Glutamatergic neuron (in vitro differentiated cells): ENCODE data around the gene PLA2G6. TPM values are rescaled to one million over a fixed set of nuclear protein-coding genes. Genes with fewer than 3 reads are reported as not detected.

Experiments
- DNase-seq: peaks from one replicate; pipeline ENCODE4 v3.0.0; 2022
- H3K27ac Mint-ChIP-seq: one replicate; pipeline ENCODE4 v1.8.0; 2020; ENCODE audit warnings: mild to moderate bottlenecking, mixed read lengths, inconsistent platforms; ENCODE audit not compliant: unreplicated experiment
- H3K27me3 Mint-ChIP-seq: one replicate; pipeline ENCODE4 v1.8.0; 2020; ENCODE audit warnings: mild to moderate bottlenecking, moderate library complexity, mixed read lengths, inconsistent platforms; ENCODE audit not compliant: unreplicated experiment
- H3K36me3 Mint-ChIP-seq: one replicate; pipeline ENCODE4 v1.8.0; 2020; ENCODE audit warnings: mild to moderate bottlenecking, mixed read lengths, inconsistent platforms; ENCODE audit not compliant: unreplicated experiment
- H3K4me1 Mint-ChIP-seq: one replicate; pipeline ENCODE4 v1.8.0; 2020; ENCODE audit warnings: mild to moderate bottlenecking, low read depth, mixed read lengths, inconsistent platforms; ENCODE audit not compliant: unreplicated experiment
- H3K4me3 Mint-ChIP-seq: one replicate; pipeline ENCODE4 v1.8.0; 2020; ENCODE audit warnings: mild to moderate bottlenecking, mixed read lengths, inconsistent platforms; ENCODE audit not compliant: unreplicated experiment
- H3K9me3 Mint-ChIP-seq: one replicate; pipeline ENCODE4 v1.8.0; 2020; ENCODE audit warnings: mild to moderate bottlenecking, moderate library complexity, mixed read lengths, inconsistent platforms; ENCODE audit not compliant: unreplicated experiment
- total RNA-seq: library from RNA; stranded (reverse); fragmentation: NEBNext Ultra II Directional; extraction: Animal tissue kit (Norgen Biotek cat#: 25700); gene quantifications from one replicate; pipeline ENCODE4 v1.2.1, GENCODE V29; 2021; ENCODE audit not compliant: unreplicated experiment
- TF ChIP-seq, protein P1 (sequence below): fragments of 200-600 bp; sonication (generic); IDR thresholded peaks from one replicate; pipeline ENCODE4 v1.5.0; 2021; ENCODE audit not compliant: partially characterized antibody, unreplicated experiment

Gene PLA2G6
- total RNA-seq, 1 donor from 2014 or later: 42.2 TPM

DNA sequence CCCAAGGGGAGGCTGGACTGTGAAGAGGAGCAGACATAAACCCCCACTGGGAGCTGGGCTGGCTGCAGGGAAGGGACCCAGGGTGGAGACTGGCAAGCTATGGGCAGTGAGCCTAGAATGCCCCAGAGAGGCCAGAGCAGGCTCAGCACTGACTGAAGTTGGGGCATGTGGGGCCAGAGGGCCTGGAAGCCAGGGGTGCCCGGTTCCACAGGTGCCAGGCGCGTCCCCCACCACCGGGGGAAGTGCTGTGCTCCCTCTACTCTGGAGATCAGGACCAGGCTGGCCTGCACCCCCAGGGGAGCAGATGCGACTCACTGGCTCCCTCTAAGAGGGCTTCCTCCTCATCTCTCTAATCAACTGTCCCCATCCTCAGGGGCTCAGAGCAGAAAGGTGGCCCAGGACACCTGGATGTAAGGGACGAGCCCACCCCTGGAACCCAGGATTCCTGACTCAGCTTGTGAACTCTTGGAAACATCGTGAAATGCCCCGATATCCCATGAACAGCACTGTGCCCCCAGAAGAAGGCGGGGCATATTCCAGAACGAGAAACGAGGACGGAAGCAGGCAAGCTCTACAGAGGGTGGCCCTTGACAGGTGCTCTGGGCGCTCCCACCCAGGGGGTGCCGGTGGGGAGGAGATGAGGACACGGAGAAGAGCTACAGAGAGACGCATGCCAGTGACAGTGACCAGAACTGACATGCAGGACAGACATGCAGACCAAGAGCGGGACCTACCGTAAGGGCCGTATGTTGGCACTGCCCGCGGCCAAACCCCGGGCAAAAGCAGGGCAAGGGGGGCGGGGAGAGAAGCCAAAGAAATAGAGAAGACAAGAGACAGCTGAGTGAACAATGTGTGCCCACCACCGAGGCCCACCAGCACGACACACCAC, 40.5 kb upstream of the PLA2G6 start:
- H3K27ac Mint-ChIP-seq: peak overlapping the region; percentile 66
- TF ChIP-seq, protein P1, sequence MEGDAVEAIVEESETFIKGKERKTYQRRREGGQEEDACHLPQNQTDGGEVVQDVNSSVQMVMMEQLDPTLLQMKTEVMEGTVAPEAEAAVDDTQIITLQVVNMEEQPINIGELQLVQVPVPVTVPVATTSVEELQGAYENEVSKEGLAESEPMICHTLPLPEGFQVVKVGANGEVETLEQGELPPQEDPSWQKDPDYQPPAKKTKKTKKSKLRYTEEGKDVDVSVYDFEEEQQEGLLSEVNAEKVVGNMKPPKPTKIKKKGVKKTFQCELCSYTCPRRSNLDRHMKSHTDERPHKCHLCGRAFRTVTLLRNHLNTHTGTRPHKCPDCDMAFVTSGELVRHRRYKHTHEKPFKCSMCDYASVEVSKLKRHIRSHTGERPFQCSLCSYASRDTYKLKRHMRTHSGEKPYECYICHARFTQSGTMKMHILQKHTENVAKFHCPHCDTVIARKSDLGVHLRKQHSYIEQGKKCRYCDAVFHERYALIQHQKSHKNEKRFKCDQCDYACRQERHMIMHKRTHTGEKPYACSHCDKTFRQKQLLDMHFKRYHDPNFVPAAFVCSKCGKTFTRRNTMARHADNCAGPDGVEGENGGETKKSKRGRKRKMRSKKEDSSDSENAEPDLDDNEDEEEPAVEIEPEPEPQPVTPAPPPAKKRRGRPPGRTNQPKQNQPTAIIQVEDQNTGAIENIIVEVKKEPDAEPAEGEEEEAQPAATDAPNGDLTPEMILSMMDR: no peak

DNA sequence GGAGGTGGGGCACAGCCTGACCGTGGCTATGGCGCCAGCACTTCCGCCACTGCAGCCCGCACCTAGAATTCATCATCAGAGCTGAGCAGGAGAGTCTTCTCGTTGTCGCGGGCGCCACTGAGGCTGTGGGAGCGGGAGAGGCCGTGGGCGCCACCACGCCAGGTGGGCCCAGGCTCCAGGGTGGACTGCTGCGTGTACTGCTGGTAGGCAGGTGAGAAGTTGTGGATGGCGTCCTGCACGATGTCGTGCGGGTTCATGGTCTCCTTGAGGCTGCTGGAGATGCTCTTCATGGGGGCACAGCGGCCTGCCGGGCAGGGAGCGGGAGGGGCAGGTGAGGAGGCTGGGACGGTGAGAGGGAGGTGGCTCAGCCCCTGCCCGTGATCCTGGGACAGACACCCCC, 39.8 kb upstream of the PLA2G6 start:
- Mint-ChIP-seq H3K27ac (peak overlapping the region; percentile 70), H3K4me1 (peaks cover 25% of the 10 kb centered on the region), H3K9me3 (peaks cover 6% of the 10 kb centered on the region), H3K36me3 (peaks cover 1% of the 10 kb centered on the region), H3K27me3 (peaks cover 8% of the 10 kb centered on the region), H3K4me3 (no peak overlapping the region)
- no peak for DNase-seq
- TF ChIP-seq, protein P1: no peak

More for the DNA sequence above, 40.5 kb upstream of the PLA2G6 start:
- Mint-ChIP-seq H3K4me1 (peaks cover 25% of the 10 kb centered on the region), H3K9me3 (peaks cover 4% of the 10 kb centered on the region), H3K27me3 (peaks cover 8% of the 10 kb centered on the region), H3K4me3 (no peak overlapping the region), H3K36me3 (no peaks in the 10 kb centered on the region)
- DNase-seq: no peak

DNA sequence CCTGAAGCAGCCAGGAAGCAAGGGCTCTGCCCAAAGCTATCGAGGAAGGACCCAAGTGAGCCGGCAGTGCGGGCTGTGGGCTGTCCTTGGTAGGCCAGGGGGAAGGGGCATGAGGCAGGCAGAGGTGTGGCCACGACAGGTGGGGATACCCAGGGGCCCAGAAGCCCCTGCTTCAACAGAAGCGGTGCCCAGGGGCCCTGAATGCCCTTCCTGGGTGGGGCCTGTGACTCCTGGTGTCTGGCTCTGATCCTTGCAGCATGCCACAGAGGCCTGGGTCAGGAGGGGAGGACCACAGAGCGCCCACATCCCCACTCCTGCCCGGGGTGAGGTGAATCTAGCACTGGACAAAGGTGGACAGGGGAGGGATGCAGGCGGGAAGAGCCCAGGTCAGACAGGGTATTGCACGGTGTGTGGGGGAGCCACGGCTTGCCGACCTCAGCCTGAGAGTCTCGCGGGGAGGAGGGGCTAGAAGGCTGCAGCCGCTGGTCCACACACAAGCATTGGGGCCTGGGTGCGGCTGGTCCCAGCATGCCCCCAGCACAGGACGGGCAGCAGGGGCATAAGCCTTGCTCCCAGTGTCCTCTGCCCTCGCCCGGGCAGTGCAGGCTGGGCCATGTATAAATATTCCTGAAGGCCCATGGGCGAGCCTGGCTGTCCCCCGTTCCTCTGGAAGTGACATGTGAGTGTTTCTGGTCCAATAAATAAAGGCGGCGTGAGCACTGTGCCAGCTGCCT, 39.2 kb upstream of the PLA2G6 start:
- H3K9me3 Mint-ChIP-seq: peaks cover 8% of the 10 kb centered on the region
- peak; percentile 46 for DNase-seq
- H3K4me3 Mint-ChIP-seq: no peak overlapping the region
- TF ChIP-seq, protein P1: no peak
- peak overlapping the region; percentile 98 for H3K27ac Mint-ChIP-seq
- H3K4me1 Mint-ChIP-seq: peaks cover 25% of the 10 kb centered on the region
- peaks cover 4% of the 10 kb centered on the region for H3K36me3 Mint-ChIP-seq
- H3K27me3 Mint-ChIP-seq: peaks cover 8% of the 10 kb centered on the region

DNA sequence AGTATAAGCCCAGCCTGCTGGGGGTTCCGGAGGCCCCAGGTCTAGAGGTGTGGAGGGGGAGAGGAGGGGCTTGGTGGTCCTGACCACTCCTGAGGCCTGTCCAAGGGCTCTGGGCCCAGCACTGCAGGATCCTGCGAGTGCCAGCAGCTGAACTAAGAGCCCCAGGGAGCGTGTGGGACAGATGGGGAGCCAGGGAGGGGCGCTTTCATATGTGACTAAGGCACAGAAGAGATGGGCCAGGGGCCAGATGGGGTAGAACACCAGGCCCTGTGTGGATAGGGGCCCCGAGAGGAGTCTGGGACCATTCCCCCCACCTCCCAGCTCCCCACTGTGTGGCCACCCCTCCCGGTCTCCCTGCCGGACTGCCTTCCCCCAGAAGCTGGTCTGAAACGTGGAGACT, 38.5 kb upstream of the PLA2G6 start:
- TF ChIP-seq, protein P1: no peak
- Mint-ChIP-seq H3K9me3 (peaks cover 10% of the 10 kb centered on the region), H3K4me3 (no peak overlapping the region), H3K27ac (peak overlapping the region; percentile 98), H3K4me1 (peaks cover 29% of the 10 kb centered on the region), H3K36me3 (peaks cover 4% of the 10 kb centered on the region), H3K27me3 (peaks cover 9% of the 10 kb centered on the region)
- peak; percentile 50 for DNase-seq

DNA sequence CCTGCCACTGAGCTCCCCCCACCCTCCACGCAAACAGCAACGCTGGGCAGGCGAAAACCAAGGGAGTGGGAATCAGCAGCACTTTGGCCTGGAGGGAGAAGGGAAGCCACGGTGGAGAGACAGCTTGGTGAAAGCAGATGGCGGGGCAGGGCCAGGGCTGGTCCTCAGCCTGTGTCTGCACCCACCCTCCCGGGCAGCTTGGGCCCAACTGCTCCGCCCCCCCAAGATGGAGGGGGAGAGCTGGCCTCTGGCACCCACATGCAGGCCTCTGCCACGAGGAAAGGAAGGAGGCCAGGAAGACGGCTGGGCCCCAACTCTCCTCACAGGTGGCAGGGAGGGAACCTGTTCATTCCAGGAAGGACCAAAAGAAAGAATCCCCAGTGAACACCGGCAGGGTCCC, 38.0 kb upstream of the PLA2G6 start:
- peaks cover 15% of the 10 kb centered on the region for H3K9me3 Mint-ChIP-seq
- H3K27me3 Mint-ChIP-seq: peaks cover 13% of the 10 kb centered on the region
- peak overlapping the region; percentile 77 for H3K4me3 Mint-ChIP-seq
- peaks cover 33% of the 10 kb centered on the region for H3K4me1 Mint-ChIP-seq
- DNase-seq: peak; percentile 72
- H3K27ac Mint-ChIP-seq: peak overlapping the region; percentile 98
- peaks cover 4% of the 10 kb centered on the region for H3K36me3 Mint-ChIP-seq
- TF ChIP-seq, protein P1: no peak
